ENCODE measurements around the gene MEIOB. TPM values are rescaled to one million over a fixed set of nuclear protein-coding genes. Genes with fewer than 3 reads are reported as not detected.

The MEIOB gene
- total and polyA plus RNA-seq, 10 donors, result not detected

GRCh38 chr16:1918351-1919326 lies 46.7 kb upstream of the MEIOB start, which contains the start of gene HS3ST6:
TSS of gene HS3ST6 (minus strand) at chr16:1918415. CDS start at chr16:1918323, 92 bp downstream.
- H3K9me3 ChIP-seq, result no peaks in the 10 kb centered on the region
- H3K4me3 ChIP-seq, result peak within 1 kb of the TSS in 2 of 8 donors; percentile 7 to 21
- no peaks in the 10 kb centered on the region for H3K36me3 ChIP-seq
- no peak for TF ChIP-seq POLR2A (IDR thresholded peaks at IDR 0.05)
- TF ChIP-seq, protein P1, sequence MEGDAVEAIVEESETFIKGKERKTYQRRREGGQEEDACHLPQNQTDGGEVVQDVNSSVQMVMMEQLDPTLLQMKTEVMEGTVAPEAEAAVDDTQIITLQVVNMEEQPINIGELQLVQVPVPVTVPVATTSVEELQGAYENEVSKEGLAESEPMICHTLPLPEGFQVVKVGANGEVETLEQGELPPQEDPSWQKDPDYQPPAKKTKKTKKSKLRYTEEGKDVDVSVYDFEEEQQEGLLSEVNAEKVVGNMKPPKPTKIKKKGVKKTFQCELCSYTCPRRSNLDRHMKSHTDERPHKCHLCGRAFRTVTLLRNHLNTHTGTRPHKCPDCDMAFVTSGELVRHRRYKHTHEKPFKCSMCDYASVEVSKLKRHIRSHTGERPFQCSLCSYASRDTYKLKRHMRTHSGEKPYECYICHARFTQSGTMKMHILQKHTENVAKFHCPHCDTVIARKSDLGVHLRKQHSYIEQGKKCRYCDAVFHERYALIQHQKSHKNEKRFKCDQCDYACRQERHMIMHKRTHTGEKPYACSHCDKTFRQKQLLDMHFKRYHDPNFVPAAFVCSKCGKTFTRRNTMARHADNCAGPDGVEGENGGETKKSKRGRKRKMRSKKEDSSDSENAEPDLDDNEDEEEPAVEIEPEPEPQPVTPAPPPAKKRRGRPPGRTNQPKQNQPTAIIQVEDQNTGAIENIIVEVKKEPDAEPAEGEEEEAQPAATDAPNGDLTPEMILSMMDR (IDR thresholded peaks at IDR 0.05 in 8 of 11, conservative IDR thresholded peaks at IDR 0.05 in 3 of 11), result no peak
- no peak for TF ChIP-seq POLR2AphosphoS5 (IDR thresholded peaks at IDR 0.05)
- H3K27me3 ChIP-seq (replicated peaks in 1 of 7), result peaks cover 5 to 100% (median 69%) of the 10 kb centered on the region in 7 donors
- 6 to 11% (median 10%) methylated on average over 24 to 70 of the region's 71 CpGs for whole genome bisulfite sequencing, 5 donors
- intact Hi-C loops (cut with DNase I; ENCODE audit: low total_unique reads), result no loop called here
- H3K27ac ChIP-seq, result no peak within 1 kb of the TSS
- H3K4me1 ChIP-seq, result peaks cover 0 to 33% (median 15%) of the 10 kb centered on the region in 6 donors
- no peak for DNase-seq

DNA sequence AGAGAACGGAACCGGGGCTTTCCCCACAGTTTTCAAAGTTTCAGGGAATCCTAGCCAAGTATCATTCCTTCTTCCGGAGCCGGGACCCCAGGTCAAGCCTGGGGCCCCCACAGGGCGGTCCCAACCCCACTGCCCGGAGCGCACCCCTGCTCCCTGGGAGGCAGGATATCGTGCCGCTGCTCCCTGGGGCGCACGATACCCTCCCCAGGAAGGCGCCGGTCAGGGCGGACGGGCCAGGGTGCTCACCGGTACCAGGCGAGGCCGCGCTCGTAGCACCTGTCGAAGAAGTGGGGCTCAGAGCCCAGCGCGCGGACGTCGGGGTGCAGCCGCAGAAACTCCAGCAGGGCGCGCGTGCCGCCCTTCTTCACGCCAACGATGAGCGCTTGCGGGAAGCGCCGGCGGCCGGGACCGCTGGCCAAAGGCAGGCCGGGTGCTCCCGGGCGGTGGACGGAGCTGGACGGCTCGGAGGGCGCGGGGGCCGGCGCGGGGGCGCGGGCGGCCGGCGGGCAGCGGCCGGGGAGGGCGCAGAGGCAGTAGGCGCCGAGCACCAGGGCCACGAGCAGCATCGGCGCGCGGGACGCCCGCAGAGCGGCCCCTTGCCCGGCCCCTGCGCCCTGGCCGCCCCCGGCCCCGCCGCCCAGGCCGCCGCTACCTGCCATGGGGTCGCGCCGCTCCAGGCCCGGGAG lies 45.8 kb upstream of the MEIOB start:
- WGBS, 5 donors, result 0 to 7% (median 3%) methylated on average over 1 to 81 of the region's 81 CpGs
- intact Hi-C loops (cut with DNase I; ENCODE audit: low total_unique reads), result no loop called here
- DNase-seq, result no peak

DNA sequence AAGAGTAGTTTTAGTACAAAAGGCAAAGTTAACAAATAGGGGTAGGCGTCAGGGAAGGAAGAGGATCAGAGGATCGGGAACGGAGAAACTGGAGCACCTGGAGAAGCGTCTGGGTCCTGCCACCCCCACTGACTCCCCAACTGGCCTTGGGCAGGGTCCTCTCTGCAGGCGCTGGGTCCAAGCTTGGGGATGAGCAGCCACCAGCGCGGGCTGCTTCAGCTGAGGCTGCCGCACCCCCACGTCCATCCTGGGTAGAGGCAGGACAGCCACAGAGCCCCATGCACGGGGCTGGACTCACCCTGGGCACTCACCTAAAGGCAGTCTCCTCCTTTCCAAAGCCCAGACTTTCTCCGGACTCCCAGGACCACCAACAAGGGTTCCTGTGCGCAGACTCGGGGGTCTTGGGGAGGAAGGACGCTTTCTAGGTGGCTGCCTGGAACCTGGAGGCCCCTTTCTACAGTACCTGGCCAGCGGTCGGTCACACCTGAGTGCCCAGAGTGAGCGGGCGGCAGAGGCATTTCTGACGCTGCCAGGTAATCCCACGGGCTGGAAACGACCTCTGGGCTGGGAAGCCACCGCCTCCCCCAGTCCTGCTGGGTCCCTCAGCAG lies 45.2 kb upstream of the MEIOB start:
- intact Hi-C loops (cut with DNase I; ENCODE audit: low total_unique reads), result no loop called here
- Histone ChIP-seq H3K4me3 (peak overlapping the region in 1 of 8 donors; percentile 7), H3K27me3 (replicated peaks in 1 of 7) (peaks cover 5 to 92% (median 56%) of the 10 kb centered on the region in 7 donors), H3K27ac (no peak overlapping the region), H3K4me1 (peaks cover 0 to 25% (median 13%) of the 10 kb centered on the region in 6 donors), H3K9me3 (no peaks in the 10 kb centered on the region), H3K36me3 (no peaks in the 10 kb centered on the region)
- no peak for TF ChIP-seq POLR2A (IDR thresholded peaks at IDR 0.05)
- TF ChIP-seq POLR2AphosphoS5 (IDR thresholded peaks at IDR 0.05), result no peak
- DNase-seq, result no peak
- 4 to 17% (median 8%) methylated on average over 11 to 22 of the region's 22 CpGs for WGBS, 5 donors

More for the DNA sequence above, 45.8 kb upstream of the MEIOB start:
- no peaks in the 10 kb centered on the region for H3K9me3 ChIP-seq
- H3K4me3 ChIP-seq, result peak overlapping the region in 1 of 8 donors; percentile 21
- H3K36me3 ChIP-seq, result no peaks in the 10 kb centered on the region
- H3K4me1 ChIP-seq, result peaks cover 0 to 25% (median 13%) of the 10 kb centered on the region in 6 donors
- H3K27me3 ChIP-seq (replicated peaks in 1 of 7), result peaks cover 5 to 99% (median 61%) of the 10 kb centered on the region in 7 donors
- TF ChIP-seq POLR2A (IDR thresholded peaks at IDR 0.05) (no peak), POLR2AphosphoS5 (IDR thresholded peaks at IDR 0.05) (no peak)
- TF ChIP-seq, protein P1 (IDR thresholded peaks at IDR 0.05 in 8 of 11, conservative IDR thresholded peaks at IDR 0.05 in 3 of 11), result no peak
- no peak overlapping the region for H3K27ac ChIP-seq

DNA sequence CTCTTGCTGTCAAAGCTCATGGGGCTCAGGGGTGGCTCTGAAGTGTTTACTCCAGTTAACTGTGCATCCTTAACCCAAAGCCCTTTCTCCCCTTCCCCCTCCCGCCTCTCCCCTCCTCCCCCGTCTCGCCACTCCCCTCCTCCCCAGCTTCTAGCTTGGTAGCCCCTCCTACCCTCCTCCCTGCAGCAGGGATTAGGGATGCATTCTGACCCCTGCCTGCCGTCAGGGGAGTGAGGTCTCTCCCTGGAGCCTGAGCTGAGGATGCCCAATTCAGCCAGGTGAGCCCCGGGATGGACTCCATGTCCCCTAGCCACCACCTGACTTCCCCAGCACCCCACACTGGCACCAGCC lies 44.7 kb upstream of the MEIOB start:
- no peak overlapping the region for H3K4me3 ChIP-seq
- TF ChIP-seq POLR2A (IDR thresholded peaks at IDR 0.05) (no peak), POLR2AphosphoS5 (IDR thresholded peaks at IDR 0.05) (no peak)
- TF ChIP-seq, protein P1 (IDR thresholded peaks at IDR 0.05 in 8 of 11, conservative IDR thresholded peaks at IDR 0.05 in 3 of 11), result no peak
- H3K4me1 ChIP-seq, result peaks cover 0 to 25% (median 13%) of the 10 kb centered on the region in 6 donors
- WGBS, 5 donors, result 10 to 22% (median 16%) methylated on average over 5 of the region's 5 CpGs
- no peaks in the 10 kb centered on the region for H3K9me3 ChIP-seq
- intact Hi-C loops (cut with DNase I; ENCODE audit: low total_unique reads), result no loop called here
- peaks cover 5 to 90% (median 50%) of the 10 kb centered on the region in 7 donors for H3K27me3 ChIP-seq (replicated peaks in 1 of 7)
- no peaks in the 10 kb centered on the region for H3K36me3 ChIP-seq
- no peak for DNase-seq
- H3K27ac ChIP-seq, result no peak overlapping the region
